Skeletal muscle cell (primary cell): ENCODE measurements around the gene LHB.
"Not testable (repeated sequence)": the region's sequence is repeated elsewhere in the genome, so short reads cannot be mapped to it uniquely, and the experiment has no call there.

ENCODE experiments used
- DNase-seq: peaks from one replicate; pipeline ENCODE4 v3.0.0-alpha.2; 2010; ENCODE audit warnings: low read depth
- H3K4me3 ChIP-seq: 2 replicates; pipeline ENCODE4 v1.5.1; 2011; ENCODE audit warnings: low read depth, mild to moderate bottlenecking, control low read depth, low read length, moderate library complexity

LHB gene

GRCh38 chr19:49017041-49017665, at the start of gene LHB:
Gene LHB, minus strand, starts transcription at chr19:49017091. Its CDS starts 10 bp downstream, at chr19:49017081.
- H3K4me3 ChIP-seq = peak within 1 kb of the TSS; percentile 48
- no peak for DNase-seq

DNA sequence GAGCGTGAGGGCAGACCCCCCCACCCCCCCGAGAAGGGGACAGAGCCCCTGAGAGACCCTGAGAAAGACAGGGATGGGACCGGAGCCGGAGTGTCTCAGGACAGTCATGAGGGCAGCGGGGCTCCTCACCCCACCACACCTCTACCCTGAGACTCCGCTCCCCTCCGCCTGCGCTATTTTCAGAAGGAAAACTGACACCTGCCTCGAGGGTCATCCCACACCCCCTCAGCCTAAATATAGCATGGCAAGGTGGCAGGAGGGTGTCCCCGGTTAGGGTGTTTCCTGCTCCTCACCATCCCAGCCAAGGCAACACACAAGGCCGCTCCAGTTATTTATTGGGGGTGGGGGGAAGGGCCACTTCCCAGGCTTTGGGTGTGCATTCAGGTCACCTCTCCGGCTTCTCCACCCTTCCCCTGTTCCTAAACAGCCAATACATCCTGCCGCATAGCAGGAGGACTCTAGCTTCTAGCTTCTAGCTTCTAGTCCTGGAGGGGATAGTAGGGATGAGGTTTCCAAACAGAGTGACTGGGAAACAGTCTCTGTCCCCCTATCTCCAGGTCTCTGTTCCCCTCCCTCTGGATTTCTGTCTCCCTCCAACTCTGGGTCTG, 49.1 kb upstream of the LHB start:
- no peak overlapping the region for H3K4me3 ChIP-seq
- no peak for DNase-seq

GRCh38 chr19:49064768-49065611, 48.1 kb upstream of the LHB start, which contains the start of gene NTF4:
Gene NTF4, minus strand, starts transcription at chr19:49064818. Its CDS starts 2,821 bp downstream, at chr19:49061997.
- no peak for DNase-seq
- peak within 1 kb of the TSS; percentile 32 for H3K4me3 ChIP-seq

GRCh38 chr19:49064029-49064629, 47.2 kb upstream of the LHB start:
- DNase-seq = no peak
- H3K4me3 ChIP-seq = peak overlapping the region; percentile 32

DNA sequence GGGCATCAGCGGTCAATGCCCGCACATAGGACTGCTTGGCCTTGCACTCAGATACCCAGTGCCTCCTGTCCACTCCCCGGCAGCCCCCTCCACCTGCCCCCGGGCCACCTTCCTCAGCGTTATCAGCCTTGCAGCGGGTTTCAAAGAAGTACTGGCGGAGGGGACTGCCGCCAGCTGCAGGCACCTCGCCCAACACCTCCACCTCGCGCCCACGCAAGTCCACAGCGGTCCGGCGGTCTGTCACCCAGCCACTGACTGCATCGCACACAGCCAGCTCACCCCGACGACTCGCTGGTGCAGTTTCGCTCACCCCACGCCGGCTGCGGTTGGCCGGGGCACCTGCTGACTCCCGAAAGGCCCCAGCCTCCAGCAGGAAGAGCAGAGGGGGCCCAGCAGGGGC, 44.6 kb upstream of the LHB start:
- DNase-seq = no peak
- no peak overlapping the region for H3K4me3 ChIP-seq

DNA sequence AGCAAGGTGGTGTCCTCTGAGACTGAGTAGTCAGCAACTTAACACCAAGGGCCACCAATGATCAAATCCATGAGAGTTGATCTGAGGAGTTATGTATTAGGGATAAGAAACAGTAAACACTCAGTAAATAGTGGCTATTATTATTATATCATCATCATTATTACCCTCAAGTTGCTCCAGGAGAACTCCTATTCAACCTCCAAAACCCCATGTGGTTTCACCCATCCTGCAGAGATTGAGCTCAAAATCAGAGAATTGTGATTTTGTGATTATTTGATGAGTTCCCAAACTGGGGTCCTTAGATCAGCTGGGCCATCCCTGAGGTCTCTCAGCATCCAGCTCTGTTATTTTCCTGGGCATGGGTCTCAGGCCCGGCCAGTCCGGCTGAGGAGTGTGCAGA, 44.1 kb upstream of the LHB start:
- H3K4me3 ChIP-seq = no peak overlapping the region
- no peak for DNase-seq

- no peak for DNase-seq
- no peak overlapping the region for H3K4me3 ChIP-seq
Observed at GRCh38 chr19:49059053-49059452, 42.2 kb upstream of the LHB start.

GRCh38 chr19:49058562-49058961, 41.7 kb upstream of the LHB start:
- no peak for DNase-seq
- H3K4me3 ChIP-seq = no peak overlapping the region

DNA sequence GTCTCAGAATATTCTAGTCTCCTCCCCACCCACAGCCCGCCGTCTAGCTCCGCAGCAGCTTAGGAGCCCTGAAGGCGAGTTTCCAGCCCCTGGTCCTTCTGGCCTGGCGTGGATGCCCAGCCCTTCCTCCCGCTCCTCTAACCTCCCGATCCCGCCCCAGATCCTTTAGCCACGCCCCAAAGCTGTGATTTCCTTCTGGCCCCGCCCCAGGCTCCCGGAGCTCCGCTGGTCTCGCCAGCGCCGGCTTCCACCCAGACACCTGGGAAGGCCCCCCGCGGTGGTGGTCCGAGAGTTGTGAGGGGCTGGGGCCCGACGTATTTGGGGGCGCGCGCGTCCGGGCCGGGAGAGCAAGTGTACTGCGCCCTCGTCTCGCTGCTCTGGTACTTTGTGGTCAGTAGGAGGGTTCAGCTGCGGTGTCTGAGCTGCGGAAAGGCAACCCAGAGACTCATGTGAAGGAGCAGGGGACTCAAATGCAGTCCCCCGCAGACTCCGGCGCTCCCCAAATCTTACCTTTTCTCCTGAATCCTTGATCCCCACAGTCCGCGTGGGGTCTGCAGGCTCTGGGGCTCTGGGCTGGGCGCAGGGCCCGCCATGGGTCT, 40.8 kb upstream of the LHB start, which contains the start of gene CGB7:
TSS of gene CGB7 (minus strand) at position 114 of the 599 bp plus-strand sequence. CDS start 2,374 bp downstream, outside the sequence.
- no peak for DNase-seq
- H3K4me3 ChIP-seq = peak within 1 kb of the TSS; percentile 58

DNA sequence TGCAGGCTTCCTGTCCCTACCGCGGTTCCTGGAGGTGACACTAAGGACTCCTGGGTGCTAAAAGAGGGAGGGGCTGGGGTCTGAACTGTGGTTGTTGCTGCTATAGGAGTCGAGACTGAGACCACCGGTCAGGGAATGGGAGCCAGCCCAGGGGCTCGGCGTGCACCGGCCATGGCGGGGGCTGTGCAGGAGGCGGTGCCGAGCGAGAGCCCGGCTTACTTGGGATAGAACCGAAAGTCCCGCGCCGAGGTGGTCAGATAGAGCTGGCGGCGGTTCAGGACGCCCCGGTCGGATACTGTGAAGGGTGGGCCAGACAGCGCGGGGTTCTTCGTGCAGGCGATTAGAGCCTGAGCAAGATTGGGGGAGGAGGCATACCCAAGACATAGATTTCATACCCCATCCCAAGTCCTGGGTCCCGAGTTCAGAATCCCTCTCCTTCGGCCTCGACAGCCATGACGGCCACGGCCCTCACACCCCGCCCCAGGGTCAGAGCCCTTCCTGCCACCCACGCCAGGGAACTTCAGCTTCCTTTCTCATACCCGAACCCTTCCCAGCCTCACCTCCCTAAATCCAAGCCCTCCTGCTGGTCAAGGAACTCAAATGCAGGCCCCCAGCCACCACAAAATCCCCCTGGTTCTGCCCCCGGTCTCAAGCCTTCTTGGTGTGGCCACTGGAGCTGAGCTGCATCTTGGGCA, 40.2 kb upstream of the LHB start:
- DNase-seq = not testable (repeated sequence)
- H3K4me3 ChIP-seq = peak overlapping the region; percentile 58

DNA sequence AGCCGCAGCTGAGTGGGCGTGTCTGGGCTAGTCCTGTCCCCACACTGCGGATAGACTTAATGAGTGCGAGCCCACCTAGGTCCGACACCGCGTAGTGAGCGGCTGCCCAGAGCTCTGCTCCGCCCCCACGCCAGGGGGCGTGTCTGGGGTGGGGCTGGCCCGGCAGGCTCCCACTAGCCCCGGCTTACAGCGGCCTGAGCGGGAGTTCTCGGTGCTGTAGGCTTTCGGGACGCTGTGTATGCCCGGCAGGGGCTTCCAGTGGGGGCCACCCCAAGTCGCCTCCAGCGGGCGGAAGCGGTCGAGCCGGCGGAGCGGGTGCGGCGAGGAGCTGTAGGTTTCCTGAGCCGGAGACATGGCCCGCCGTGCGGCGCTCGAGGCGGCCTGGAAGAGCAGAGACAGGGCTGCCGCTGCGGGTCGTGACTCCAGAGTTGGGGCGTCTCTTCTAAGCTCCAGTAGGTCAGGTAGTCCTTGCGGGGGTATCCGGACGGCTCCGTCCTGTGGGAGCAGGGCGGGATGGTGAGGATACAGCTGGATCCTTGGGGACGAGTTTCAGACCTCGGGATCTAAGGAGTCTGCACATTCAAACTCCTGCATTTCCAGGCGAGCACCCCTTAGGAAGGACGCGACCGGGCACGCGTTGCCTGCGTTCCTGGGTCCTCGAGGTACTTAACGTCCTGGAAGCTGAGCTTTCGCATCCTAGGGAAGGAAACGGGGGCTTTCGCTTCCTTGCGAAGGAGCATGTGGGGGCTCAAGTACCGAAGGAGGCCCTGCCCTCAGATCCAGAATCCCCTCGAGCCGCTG, 39.4 kb upstream of the LHB start:
- H3K4me3 ChIP-seq = peak overlapping the region; percentile 58
- no peak for DNase-seq

- H3K4me3 ChIP-seq, DNase-seq: not testable (repeated sequence)
Observed at GRCh38 chr19:49050376-49051033, 33.6 kb upstream of the LHB start.

DNA sequence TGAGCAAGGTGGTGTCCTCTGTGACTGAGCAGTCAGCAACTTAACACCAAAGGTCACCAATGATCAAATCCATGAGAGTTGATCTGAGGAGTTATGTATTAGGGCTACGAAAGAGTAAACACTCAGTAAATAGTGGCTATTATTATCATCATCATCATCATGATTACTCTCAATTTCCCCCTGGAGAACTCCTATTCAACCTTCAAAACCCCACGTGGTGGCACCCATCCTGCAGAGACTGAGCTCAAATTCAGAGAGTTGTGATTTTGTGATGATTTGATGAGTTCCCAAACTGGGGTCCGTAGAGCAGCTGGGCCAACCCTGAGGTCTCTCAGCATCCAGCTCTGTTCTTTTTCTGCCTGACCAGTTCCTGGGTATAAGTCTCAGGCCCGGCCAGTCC, 32.9 kb upstream of the LHB start:
- not testable (repeated sequence) for H3K4me3 ChIP-seq, DNase-seq

- not testable (repeated sequence) for DNase-seq, H3K4me3 ChIP-seq
Observed at GRCh38 chr19:49049011-49049410, 32.1 kb upstream of the LHB start, which contains the start of gene CGB8. Gene CGB8, minus strand, starts transcription at chr19:49049111. Its CDS starts 372 bp downstream, at chr19:49048739.

DNA sequence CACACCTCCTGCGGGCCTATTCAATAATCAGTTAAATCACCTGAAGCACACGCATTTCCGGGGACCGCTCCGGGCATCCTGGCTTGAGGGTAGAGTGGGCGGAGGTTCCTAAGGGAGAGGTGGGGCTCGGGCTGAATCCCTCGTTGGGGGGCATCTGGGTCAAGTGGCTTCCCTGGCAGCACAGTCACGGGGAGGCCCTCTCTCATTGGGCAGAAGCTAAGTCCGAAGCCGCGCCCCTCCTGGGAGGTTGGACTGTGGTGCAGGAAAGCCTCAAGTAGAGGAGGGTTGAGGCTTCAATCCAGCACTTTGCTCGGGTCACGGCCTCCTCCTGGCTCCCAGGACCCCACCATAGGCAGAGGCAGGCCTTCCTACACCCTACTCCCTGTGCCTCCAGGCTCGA, 26.7 kb upstream of the LHB start, which contains the start of gene CGB5:
TSS of gene CGB5 (plus strand) at position 301 of the 400 bp plus-strand sequence. CDS start 362 bp downstream, outside the sequence.
- not testable (repeated sequence) for DNase-seq, H3K4me3 ChIP-seq

DNA sequence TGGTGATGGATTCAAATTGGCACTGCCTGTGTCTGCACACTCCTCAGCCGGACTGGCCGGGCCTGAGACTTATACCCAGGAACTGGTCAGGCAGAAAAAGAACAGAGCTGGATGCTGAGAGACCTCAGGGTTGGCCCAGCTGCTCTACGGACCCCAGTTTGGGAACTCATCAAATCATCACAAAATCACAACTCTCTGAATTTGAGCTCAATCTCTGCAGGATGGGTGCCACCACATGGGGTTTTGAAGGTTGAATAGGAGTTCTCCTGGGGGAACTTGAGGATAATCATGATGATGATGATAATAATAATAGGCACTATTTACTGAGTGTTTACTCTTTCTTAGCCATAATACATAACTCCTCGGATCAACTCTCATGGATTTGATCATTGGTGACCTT, 25.8 kb upstream of the LHB start:
- H3K4me3 ChIP-seq, DNase-seq: not testable (repeated sequence)

GRCh38 chr19:49042177-49042576, 25.3 kb upstream of the LHB start:
- no peak for DNase-seq
- H3K4me3 ChIP-seq = no peak overlapping the region
